Kidney (tissue), 14 donors: ENCODE data around the gene PPID. TPM values are rescaled to one million over a fixed set of nuclear protein-coding genes. Genes with fewer than 3 reads are reported as not detected.
"Not testable (repeated sequence)": the region's sequence is repeated elsewhere in the genome, so short reads cannot be mapped to it uniquely, and the experiment has no call there.

Source experiments
- DNase-seq, 5 donors: peaks; one replicate each; pipeline ENCODE4 v3.0.0-alpha.2; 2013 to 2020
- FAIRE-seq: peaks from 2 replicates; lab custom pipeline; 2012; peaks lifted over from hg19 to GRCh38; lab: Jason Lieb, UNC
- H3K27ac ChIP-seq, 2 donors: one replicate each; pipeline ENCODE4 v1.7.0; 2013; ENCODE audit warnings: low read depth in 2 of 2, low read length in 2 of 2, inconsistent platforms in 1 of 2
- H3K27me3 ChIP-seq: one replicate; pipeline ENCODE4 v1.7.1; 2013; ENCODE audit warnings: low read length, inconsistent platforms; ENCODE audit not compliant: control insufficient read depth, insufficient read depth
- H3K36me3 ChIP-seq, 3 donors: one replicate each; pipeline versions ENCODE4 v1.7.0 to v1.7.1; 2013; ENCODE audit warnings: low read length in 3 of 3, control low read depth in 1 of 3, inconsistent platforms in 1 of 3; ENCODE audit not compliant: insufficient read depth in 3 of 3, control insufficient read depth in 2 of 3
- H3K4me1 ChIP-seq, 3 donors: one replicate each; pipeline versions ENCODE4 v1.7.0 to v1.7.1; 2013; ENCODE audit warnings: low read length in 3 of 3, inconsistent platforms in 1 of 3, low read depth in 1 of 3; ENCODE audit not compliant: control insufficient read depth in 2 of 3, insufficient read depth in 2 of 3
- H3K4me3 ChIP-seq, 3 donors: one replicate each; pipeline versions ENCODE4 v1.7.0 to v1.8.1; 2013; ENCODE audit warnings: low read length in 3 of 3, control low read depth in 1 of 3, inconsistent platforms in 1 of 3
- H3K9ac ChIP-seq, 3 donors: one replicate each; pipeline versions ENCODE4 v1.7.0 to v1.7.1; 2013; ENCODE audit warnings: low read length in 3 of 3, control low read depth in 1 of 3, inconsistent platforms in 1 of 3
- H3K9me3 ChIP-seq, 3 donors: one replicate each; pipeline versions ENCODE4 v1.7.0 to v1.7.1; 2013; ENCODE audit warnings: low read length in 3 of 3, control low read depth in 1 of 3, inconsistent platforms in 1 of 3; ENCODE audit not compliant: control insufficient read depth in 2 of 3, insufficient read depth in 1 of 3
- CTCF ChIP-seq: IDR thresholded peaks from 3 replicates; pipeline ENCODE4 v1.5.1; 2012; ENCODE audit warnings: mild to moderate bottlenecking, moderate library complexity, borderline replicate concordance; ENCODE audit not compliant: insufficient read depth; ENCODE audit errors: extremely low read depth
- intact Hi-C: fragments of 100-400 bp; cut with DNase I; formaldehyde crosslinking; loops from one replicate; pipeline ENCODE4 v1.11.1; 2022
- polyA plus RNA-seq: library from polyadenylated mRNA; stranded (reverse); fragments of 350-450 nt; fragmentation: Illumina TruSeq; extraction: RNeasy Lipid Tissue Mini Kit (QIAGEN cat#74804); gene quantifications from one replicate; pipeline ENCODE4 v1.2.3, GENCODE V29; 2014; ENCODE audit warnings: low read depth, low replicate concordance; ENCODE audit not compliant: insufficient read depth
- total RNA-seq: library from RNA; stranded (reverse); fragmentation: NEBNext Ultra II Directional; extraction: Animal tissue kit (Norgen Biotek cat#: 25700); gene quantifications from one replicate; pipeline ENCODE4 v1.2.1, GENCODE V29; 2021
- donor health status: control.
- donor health status: control.
- donor health status: control.
- donor health status: control.
- donor health status: control.
- donor health status: DM: yes; HTN: yes; CAD: no.
- donor health status: Normal renal cell carcinoma (clear cell type).

The PPID gene
- total and polyA plus RNA-seq, 2 donors from 2014 or later: 15.7 to 41.9 TPM

GRCh38 chr4:158714937-158715336, 8.3 kb downstream of the PPID start:
- Histone ChIP-seq H3K27ac (no peak overlapping the region), H3K36me3 (peaks cover 8 to 55% (median 37%) of the 10 kb centered on the region in 3 donors), H3K4me3 (no peak overlapping the region), H3K9ac (no peak overlapping the region), H3K4me1 (no peaks in the 10 kb centered on the region), H3K27me3 (no peaks in the 10 kb centered on the region), H3K9me3 (no peaks in the 10 kb centered on the region)
- DNase-seq (no peak), FAIRE-seq (peak; percentile 66)
- intact Hi-C loops: no loop called here
- no peak for TF ChIP-seq CTCF

DNA sequence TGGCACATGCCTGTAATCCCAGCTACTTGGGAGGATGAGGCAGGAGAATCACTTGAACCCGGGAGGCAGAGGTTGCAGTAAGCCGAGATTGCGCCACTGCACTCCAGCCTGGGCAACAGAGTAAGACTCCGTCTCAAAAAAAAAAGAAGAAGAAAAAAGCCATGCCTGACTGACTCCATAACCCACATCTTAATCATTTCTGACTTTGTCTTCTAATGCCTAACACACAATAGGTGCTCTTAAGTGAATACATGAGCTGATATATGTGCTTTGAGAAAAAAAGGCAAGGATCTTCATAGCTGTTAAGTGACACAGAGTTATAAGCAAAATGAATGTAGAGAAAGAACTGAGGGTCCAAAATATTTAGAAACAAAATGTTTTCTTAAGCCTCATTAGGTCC, 10.6 kb downstream of the PPID start:
- H3K36me3 ChIP-seq: peaks cover 6 to 49% (median 28%) of the 10 kb centered on the region in 3 donors
- H3K27ac ChIP-seq, H3K4me1 ChIP-seq, H3K9ac ChIP-seq, FAIRE-seq, H3K27me3 ChIP-seq, DNase-seq, intact Hi-C loops, H3K9me3 ChIP-seq, H3K4me3 ChIP-seq: not testable (repeated sequence)

GRCh38 chr4:158710814-158711213, 12.4 kb downstream of the PPID start:
- Histone ChIP-seq H3K4me3 (no peak overlapping the region), H3K9me3 (no peaks in the 10 kb centered on the region), H3K27me3 (no peaks in the 10 kb centered on the region), H3K4me1 (no peaks in the 10 kb centered on the region), H3K36me3 (peaks cover 3 to 51% (median 31%) of the 10 kb centered on the region in 3 donors), H3K9ac (no peak overlapping the region), H3K27ac (no peak overlapping the region)
- intact Hi-C loops: no loop called here
- FAIRE-seq: no peak
- DNase-seq: peak in 2 of 5 donors; percentile 13 to 20
- peak; percentile 14 for TF ChIP-seq CTCF

DNA sequence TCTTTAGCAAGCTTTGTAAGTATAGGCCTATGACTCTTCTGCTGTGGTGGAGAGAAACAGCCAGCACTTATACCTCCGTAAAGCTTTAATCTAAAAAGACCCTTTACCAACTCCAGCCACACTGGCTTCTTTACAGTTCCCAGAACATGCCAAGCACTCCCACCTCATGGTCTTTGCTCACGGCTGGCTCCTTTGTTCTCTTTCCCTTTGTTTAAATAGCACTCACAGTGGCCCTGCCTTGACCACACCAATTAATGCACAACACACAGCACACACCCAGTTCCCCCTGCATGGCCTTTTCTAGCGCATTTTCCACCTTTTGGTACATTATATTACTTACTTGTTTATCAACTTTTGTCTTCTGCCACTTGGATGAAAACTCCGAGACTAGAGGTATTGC, 18.9 kb downstream of the PPID start:
- no peak overlapping the region for H3K9ac ChIP-seq
- FAIRE-seq: no peak
- H3K27ac ChIP-seq: no peak overlapping the region
- no peaks in the 10 kb centered on the region for H3K9me3 ChIP-seq
- H3K4me1 ChIP-seq: no peaks in the 10 kb centered on the region
- intact Hi-C loops: no loop called here
- H3K4me3 ChIP-seq: no peak overlapping the region
- TF ChIP-seq CTCF: no peak
- peaks cover 0 to 27% (median 8%) of the 10 kb centered on the region in 3 donors for H3K36me3 ChIP-seq
- no peaks in the 10 kb centered on the region for H3K27me3 ChIP-seq
- no peak for DNase-seq
